NT2/D1 (cell line): ENCODE results near the gene CNTN2.

Source experiments
- SUZ12 ChIP-seq: IDR thresholded peaks from 2 replicates; pipeline ENCODE4 v1.6.1; 2011; ENCODE audit not compliant: insufficient read length, insufficient read depth; ENCODE audit errors: extremely low read depth
- YY1 ChIP-seq: IDR thresholded peaks from 2 replicates; pipeline ENCODE4 v1.6.1; 2011; ENCODE audit not compliant: insufficient read length, insufficient read depth
- ZNF274 ChIP-seq: IDR thresholded peaks from 2 replicates; pipeline ENCODE4 v1.6.1; 2011; ENCODE audit warnings: mild to moderate bottlenecking, low read depth, low read length

DNA sequence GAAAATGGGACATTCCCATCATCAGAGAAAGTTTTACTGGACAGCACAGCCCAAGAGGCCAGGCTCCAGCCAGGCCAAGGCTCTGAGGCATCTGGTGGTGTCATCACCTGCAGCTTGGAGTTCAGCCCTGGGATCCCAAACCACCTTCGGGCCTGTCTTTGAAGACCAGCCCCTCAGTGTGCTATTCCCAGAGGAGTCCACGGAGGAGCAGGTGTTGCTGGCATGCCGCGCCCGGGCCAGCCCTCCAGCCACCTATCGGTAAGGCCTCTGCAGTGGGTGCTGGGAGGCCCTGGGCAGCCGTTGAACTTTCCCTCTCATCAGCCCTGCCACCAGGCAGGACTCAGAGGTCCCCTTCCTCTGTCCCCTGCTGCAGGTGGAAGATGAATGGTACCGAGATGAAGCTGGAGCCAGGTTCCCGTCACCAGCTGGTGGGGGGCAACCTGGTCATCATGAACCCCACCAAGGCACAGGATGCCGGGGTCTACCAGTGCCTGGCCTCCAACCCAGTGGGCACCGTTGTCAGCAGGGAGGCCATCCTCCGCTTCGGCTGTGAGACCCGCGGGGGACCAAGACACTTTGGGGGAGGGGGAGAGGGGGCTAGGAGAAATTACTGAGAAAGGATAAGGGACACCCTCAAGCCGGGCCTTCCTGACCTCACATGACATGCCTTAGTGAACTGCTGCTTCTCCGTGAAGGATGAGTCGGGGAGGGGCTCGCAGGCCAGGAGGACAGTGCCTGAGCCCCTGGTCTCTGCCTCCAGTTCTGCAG, 15.0 kb downstream of the CNTN2 start:
- TF ChIP-seq YY1 (no peak), ZNF274 (no peak), SUZ12 (no peak)
